NCI-H1436 treated with DMSO at 0.1 percent for 48 hours (cell line): ENCODE results near the gene SH3TC1.

ENCODE experiments used
- DNase-seq: peaks from one replicate; lab custom pipeline; 2025; lab: John Stamatoyannopoulos, UW

The SH3TC1 gene

DNA sequence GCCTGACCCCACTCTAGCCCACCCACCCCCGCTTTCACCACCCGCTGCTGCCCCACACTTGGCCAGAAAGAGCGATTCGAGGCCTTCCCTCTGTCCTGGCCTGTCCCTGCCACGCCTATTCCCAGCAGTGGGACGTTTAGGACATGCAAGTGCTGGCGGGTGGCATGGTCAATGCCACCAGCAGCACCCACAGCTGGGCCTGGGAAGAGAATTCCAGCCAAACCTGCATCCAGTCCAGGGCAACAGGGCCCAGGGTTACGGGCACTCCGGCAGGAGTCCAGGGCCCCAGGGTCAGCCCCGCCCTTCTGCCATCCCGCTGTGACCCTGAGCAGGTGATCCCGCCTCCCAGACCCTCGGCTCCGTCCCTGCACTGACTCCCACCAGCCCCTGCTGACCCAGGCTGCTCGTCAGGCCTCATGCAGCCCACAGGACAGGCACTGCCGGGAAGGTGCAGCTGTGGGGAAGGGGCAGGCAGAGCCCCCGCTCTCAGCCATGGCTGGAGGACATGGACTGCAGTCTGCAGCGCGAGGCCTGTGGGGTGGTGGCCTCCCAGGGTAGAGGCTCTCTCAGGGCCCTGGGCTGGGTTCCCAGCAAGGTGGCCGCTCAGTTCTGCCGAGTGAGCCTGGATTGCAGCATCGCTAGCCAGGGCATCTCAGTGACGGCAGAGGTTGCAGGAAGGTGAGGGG, 63.7 kb downstream of the SH3TC1 start:
- no peak for DNase-seq

DNA sequence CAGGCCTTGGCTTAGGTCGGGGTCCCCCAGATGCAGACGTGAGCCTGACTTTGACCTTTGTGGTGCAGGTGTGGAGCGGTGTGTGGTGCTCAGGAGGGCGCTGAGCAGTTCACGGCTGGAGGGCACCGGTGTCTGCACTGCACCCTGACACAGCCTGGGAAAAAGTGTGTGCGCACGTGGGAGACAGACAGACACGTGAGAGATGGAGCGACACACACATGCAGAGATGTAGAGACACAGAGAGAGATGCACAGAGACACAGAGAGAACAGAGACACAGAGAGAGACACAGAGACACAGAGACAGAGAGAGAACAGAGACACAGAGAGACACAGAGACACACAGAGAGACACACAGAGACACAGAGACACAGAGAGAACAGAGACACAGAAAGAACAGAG, 64.3 kb downstream of the SH3TC1 start:
- no peak for DNase-seq

- no peak for DNase-seq
Measured at GRCh38 chr4:8264106-8264505, 65.0 kb downstream of the SH3TC1 start.

GRCh38 chr4:8265171-8265929, 66.3 kb downstream of the SH3TC1 start:
- no peak for DNase-seq

GRCh38 chr4:8266088-8266487, 67.0 kb downstream of the SH3TC1 start:
- no peak for DNase-seq

DNA sequence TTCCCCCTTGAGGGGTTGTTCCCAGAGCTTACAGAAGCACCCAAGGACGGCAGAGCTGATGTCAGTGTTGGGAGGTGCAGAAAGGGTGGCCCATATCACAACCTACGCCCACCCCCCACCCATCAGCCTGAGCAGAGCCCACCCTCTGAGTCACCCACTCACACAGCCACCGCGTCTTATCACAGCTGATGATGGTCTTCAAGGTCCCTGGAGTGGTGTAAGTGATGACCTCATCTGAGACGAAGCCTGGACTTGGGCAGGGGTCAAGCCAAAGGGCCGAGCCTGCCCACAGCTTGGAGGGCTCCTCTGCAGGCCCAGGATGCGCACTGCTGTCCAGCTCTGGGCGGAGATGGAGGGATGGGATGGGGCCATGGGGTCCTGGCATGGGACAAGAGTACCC, 67.4 kb downstream of the SH3TC1 start:
- DNase-seq = no peak

DNA sequence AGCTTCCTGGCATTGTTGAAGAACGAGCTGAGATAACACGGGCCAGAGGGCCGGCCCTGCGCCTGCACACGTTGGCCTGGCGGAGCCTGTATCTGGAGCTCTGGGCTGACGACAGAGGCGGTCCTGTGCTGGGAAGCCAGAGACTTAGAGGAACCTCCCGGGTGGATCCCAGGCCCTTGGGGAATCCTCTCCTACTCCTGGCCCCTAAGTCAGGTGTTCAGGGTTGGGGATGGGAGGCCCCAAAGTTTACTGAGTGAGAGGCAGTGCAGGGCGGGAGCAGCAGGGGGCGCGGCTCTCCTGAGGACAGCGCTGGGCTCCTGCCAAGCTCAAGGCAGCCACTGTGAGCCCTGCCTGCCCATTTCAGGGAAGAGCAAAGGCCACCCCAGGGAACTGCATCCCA, 68.0 kb downstream of the SH3TC1 start:
- no peak for DNase-seq

- no peak for DNase-seq
Measured at GRCh38 chr4:8268211-8268610, 69.1 kb downstream of the SH3TC1 start.

- no peak for DNase-seq
Measured at GRCh38 chr4:8268901-8269534, 69.9 kb downstream of the SH3TC1 start.

GRCh38 chr4:8269535-8270417, 70.7 kb downstream of the SH3TC1 start, which contains the start of gene HTRA3:
Gene HTRA3 (plus strand): TSS chr4:8269754. CDS start chr4:8269969, 215 bp downstream.
- DNase-seq = no peak

GRCh38 chr4:8270418-8270771, 71.3 kb downstream of the SH3TC1 start:
- no peak for DNase-seq

DNA sequence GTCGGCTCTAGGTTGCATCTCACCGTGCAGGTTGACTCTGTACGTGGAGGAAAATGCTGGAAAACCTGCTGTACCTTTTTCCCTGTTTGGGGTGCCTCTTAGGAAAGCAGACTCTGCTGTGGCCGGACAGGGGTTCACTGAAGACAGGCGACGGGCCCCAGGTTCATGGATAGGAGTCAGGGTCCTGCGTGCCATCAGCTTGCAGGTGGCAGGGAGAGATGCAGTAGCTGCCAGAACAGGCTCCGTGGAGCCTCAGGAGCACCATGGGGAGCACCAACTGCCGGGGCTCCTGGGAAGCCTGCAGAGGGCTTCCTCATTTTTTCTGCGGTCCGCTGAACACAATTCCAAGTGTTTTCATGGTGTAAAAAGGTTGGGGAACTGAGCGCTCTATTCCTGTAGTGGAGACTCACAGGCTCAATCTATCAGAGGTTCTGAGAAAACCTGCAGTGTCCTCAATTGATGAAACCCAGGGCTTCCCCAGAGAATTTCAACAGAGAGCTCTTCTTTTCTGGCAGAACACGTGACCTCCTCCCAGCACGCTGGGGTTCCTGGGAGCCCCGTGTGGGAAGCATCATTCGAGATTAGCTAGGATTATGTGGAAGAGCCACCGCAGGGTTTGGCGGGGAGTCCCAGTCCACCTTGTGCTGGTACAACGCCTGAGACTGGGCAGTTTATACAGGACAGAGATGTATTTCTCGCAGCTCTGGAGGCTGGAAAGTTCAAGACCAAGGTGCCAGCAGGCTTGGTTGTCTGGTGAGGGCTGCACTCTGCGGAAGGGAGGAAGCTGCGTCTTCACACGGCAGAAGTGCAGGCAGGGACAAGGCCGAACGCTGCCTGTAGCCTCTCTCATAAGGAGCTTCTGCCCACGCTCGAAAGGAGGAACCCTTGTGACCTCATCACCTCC, 72.1 kb downstream of the SH3TC1 start:
- no peak for DNase-seq

DNA sequence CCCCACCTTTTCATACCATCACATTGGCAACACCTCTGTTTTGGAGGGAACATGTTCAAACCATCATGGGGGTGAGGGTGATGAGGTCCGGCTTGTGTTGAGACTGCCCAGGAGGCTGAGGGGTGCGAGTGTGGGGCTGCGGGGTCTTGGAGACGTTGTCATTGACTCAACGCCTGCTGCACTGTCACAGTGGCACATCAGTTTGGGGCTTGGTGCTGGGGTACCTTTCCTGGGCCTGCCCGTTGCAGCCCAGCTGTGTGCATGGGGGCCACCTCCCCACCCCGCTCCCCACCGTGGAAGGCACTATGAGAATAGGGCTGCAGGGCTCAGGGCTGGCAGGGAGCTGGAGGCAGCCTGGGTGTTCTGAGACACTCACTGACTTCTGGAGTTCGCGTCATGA, 72.7 kb downstream of the SH3TC1 start:
- DNase-seq = no peak

DNA sequence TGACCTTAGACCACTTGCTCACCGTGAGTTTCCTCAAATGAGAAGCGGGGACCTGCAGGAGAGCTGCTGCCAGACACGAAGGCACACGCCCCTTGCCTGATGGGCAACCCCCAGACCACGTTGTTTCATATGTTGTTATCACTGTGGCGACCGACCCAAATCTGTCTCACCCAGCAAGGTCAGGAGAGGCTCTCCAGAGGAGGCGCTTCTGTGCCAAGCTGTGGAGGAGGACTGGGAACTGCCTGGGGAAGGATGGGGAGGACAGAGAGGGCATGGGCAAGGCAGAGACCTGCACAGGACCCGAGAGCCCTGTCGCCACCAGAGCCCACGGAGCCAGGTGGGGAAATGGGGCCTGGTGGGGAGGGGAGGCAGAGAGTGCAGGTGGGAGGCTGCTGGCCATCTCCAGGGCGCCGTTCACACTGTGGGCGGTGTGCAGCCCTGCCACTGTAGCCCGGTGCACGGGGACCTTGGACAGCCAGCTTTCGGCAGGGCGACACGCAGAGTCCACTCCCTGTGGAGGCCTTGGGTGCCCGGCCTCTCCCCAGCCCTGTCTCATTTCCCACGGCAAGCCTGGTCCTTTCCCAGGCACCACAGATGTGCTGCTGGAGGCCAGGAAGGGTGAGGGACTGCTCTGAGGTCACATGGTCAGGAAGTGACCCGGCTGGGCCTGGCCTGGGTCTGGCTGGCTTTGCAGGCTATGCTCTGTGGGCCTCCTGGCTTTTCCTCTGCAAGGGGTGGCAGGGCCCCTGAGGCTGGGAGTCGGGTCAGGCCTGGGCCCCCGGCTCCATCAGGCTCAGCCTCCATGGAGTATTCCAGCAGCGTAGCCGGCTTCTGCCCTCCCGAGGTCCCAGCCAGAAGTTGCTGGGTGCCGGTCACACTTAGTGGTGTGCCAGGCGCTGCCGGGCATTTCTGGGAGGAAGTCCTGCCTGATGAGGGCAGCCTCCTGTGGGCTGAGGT, 73.7 kb downstream of the SH3TC1 start:
- no peak for DNase-seq

GRCh38 chr4:8273450-8273849, 74.4 kb downstream of the SH3TC1 start:
- DNase-seq = no peak

GRCh38 chr4:8274066-8274652, 75.1 kb downstream of the SH3TC1 start:
- DNase-seq = no peak

DNA sequence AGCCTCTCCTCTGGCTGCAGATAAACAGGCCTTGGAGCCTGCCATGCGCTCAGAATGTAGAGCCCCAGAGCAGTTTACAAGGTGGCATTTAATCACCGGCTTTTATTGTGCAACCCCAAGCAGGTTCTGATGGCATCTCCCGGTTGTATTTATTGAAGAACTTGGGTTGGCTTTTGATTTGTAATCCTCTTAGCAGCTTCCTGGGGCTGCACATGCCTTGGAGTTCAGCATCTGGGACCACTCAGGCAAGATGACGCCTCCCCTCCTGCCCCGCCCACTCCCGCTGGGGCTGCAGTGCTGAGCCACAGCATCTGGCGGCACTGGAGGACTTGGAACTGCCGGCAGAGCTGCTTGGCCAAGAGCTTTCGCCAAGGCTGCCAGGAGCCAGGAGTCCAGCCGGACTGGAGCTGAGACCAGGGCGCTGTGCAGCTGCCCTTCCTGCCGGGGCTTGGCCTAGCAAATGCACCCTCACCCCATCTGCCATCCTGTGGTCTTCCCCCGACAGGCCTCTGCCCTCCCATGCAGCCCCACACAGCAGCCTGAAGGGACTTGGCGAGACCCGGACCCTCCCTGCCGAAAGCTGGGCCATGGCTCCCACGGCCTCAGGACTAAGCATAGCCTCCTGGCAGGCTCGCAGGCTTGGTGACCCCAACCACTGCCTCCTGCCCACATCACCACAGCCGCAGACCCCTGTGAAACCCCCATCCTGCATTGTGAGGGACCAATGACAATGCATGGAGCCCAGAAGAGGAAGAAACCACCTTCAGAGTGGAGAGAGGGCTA, 75.9 kb downstream of the SH3TC1 start:
- DNase-seq = no peak

DNA sequence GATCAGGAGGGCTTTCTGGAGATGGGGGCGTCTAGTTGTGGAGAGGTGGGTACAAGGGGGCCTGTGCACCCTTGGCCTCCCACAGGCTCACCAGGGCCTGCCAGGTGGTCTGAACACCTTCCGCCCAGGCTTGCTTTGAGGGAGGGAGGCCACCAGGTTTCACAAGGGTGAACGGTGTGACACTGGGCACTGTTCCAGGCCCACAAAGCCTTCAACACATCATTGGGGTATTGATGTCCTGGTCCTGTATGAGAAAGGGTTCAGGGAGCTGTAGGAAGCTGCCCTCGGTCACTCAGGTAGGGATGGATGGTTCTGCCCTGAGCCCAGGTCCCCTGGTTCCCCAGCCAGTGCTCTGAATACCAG, 76.4 kb downstream of the SH3TC1 start:
- DNase-seq = no peak
